SU-DHL-6 (cell line): ENCODE data around the gene NEURL2.

Experiments used
- H2AFZ ChIP-seq: fragments of 200-600 bp; sonication (generic); 2 replicates; pipeline ENCODE4 v1.6.1; 2014; ENCODE audit warnings: low read depth, mild to moderate bottlenecking, moderate library complexity, mixed read lengths, antibody characterized with exemption, low read length; ENCODE audit not compliant: severe bottlenecking
- H3F3A ChIP-seq: fragments of 200-600 bp; shearing (Covaris generic); 2 replicates; pipeline ENCODE4 v1.6.0; 2016; ENCODE audit warnings: antibody characterized with exemption, mild to moderate bottlenecking; ENCODE audit not compliant: insufficient read depth
- H3K27ac ChIP-seq: fragments of 200-600 bp; sonication (generic); 2 replicates; pipeline ENCODE4 v1.5.1; 2016; ENCODE audit warnings: low read depth, mild to moderate bottlenecking, low read length, moderate library complexity, mixed read lengths
- H3K27me3 ChIP-seq: fragments of 200-600 bp; sonication (generic), shearing (Covaris generic); 2 replicates; pipeline ENCODE4 v1.6.0; 2014; ENCODE audit warnings: mild to moderate bottlenecking, low read length
- H3K36me3 ChIP-seq: fragments of 200-600 bp; sonication (generic); 2 replicates; pipeline ENCODE4 v1.6.1; 2014; ENCODE audit warnings: mild to moderate bottlenecking, low read length, mixed read lengths
- H3K4me2 ChIP-seq: fragments of 300-600, 200-600 bp; shearing (Covaris generic), sonication (generic); 2 replicates; pipeline ENCODE4 v1.6.0; 2014; ENCODE audit warnings: low read length, low read depth, mild to moderate bottlenecking; ENCODE audit not compliant: poor library complexity, severe bottlenecking
- H3K4me3 ChIP-seq: fragments of 200-600 bp; sonication (generic); 2 replicates; pipeline ENCODE4 v1.5.1; 2014; ENCODE audit warnings: antibody characterized with exemption, low read length, mild to moderate bottlenecking, mixed read lengths; ENCODE audit not compliant: insufficient read depth, poor library complexity, severe bottlenecking
- H3K79me2 ChIP-seq: fragments of 200-600 bp; sonication (generic); 2 replicates; pipeline ENCODE4 v1.6.1; 2014; ENCODE audit warnings: mild to moderate bottlenecking, low read length, moderate library complexity; ENCODE audit not compliant: insufficient read depth
- H3K9ac ChIP-seq: fragments of 200-600 bp; sonication (generic); 2 replicates; pipeline ENCODE4 v1.7.0; 2014; ENCODE audit warnings: mild to moderate bottlenecking, low read length
- H3K9me2 ChIP-seq: fragments of 200-600 bp; sonication (generic); replicated peaks from 2 replicates; pipeline ENCODE4 v1.6.1; 2014; ENCODE audit warnings: low read length; ENCODE audit not compliant: insufficient read depth
- H3K9me3 ChIP-seq: fragments of 200-600 bp; sonication (generic); 2 replicates; pipeline ENCODE4 v1.6.1; 2014; ENCODE audit warnings: low read length, mixed read lengths; ENCODE audit not compliant: insufficient read depth
- H4K20me1 ChIP-seq: fragments of 200-600 bp; sonication (generic); 2 replicates; pipeline ENCODE4 v1.6.1; 2014; ENCODE audit warnings: low read depth, mild to moderate bottlenecking, antibody characterized with exemption, low read length, moderate library complexity, mixed read lengths
- EZH2phosphoT487 ChIP-seq: fragments of 200-600 bp; sonication (generic), shearing (Covaris generic); conservative IDR thresholded peaks from 2 replicates; pipeline ENCODE4 v1.6.1; 2018; ENCODE audit warnings: mild to moderate bottlenecking, antibody characterized with exemption, low read length, moderate library complexity, mixed read lengths
- TF ChIP-seq, protein P1 (sequence below): fragments of 200-600 bp; sonication (generic); IDR thresholded peaks from one replicate; pipeline ENCODE4 v1.5.1; 2017; ENCODE audit warnings: antibody characterized with exemption, mild to moderate bottlenecking, low read length, moderate library complexity; ENCODE audit not compliant: insufficient read depth, poor library complexity, severe bottlenecking

The NEURL2 gene

DNA sequence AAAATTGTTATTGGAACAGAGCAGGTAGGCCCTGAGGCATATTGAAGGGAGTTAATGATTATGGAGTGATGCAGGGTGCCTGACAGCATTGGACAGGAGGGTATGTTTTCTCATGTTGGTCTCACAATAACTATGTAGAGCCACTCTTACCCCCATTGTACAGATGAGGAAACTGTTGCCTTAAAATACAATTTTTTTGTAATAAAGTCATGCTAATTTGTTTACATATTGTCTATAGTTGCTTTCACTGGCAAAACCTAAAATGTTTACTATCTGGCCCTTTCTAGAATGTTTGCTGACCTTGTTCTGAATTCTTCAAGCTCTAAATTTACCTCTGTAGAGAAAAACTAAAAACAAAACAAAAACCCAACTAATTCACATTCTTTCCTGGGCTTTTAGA lies 39.5 kb downstream of the NEURL2 start:
- Histone ChIP-seq H3K36me3 (no peaks in the 10 kb centered on the region), H2AFZ (no peak overlapping the region), H3F3A (no peaks in the 10 kb centered on the region), H3K4me3 (no peak overlapping the region), H3K9me3 (no peaks in the 10 kb centered on the region), H4K20me1 (no peaks in the 10 kb centered on the region), H3K9ac (no peak overlapping the region), H3K4me2 (no peak overlapping the region), H3K79me2 (peaks cover 13% of the 10 kb centered on the region), H3K27me3 (no peaks in the 10 kb centered on the region), H3K9me2 (no peaks in the 10 kb centered on the region), H3K27ac (no peak overlapping the region)
- TF ChIP-seq, protein P1, sequence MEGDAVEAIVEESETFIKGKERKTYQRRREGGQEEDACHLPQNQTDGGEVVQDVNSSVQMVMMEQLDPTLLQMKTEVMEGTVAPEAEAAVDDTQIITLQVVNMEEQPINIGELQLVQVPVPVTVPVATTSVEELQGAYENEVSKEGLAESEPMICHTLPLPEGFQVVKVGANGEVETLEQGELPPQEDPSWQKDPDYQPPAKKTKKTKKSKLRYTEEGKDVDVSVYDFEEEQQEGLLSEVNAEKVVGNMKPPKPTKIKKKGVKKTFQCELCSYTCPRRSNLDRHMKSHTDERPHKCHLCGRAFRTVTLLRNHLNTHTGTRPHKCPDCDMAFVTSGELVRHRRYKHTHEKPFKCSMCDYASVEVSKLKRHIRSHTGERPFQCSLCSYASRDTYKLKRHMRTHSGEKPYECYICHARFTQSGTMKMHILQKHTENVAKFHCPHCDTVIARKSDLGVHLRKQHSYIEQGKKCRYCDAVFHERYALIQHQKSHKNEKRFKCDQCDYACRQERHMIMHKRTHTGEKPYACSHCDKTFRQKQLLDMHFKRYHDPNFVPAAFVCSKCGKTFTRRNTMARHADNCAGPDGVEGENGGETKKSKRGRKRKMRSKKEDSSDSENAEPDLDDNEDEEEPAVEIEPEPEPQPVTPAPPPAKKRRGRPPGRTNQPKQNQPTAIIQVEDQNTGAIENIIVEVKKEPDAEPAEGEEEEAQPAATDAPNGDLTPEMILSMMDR = no peak
- TF ChIP-seq EZH2phosphoT487 = no peak

- H2AFZ ChIP-seq = no peak overlapping the region
- H3K79me2 ChIP-seq = peaks cover 7% of the 10 kb centered on the region
- TF ChIP-seq, protein P1 = no peak
- TF ChIP-seq EZH2phosphoT487 = no peak
- H3K9ac ChIP-seq = no peak overlapping the region
- H3K9me2 ChIP-seq = no peaks in the 10 kb centered on the region
- H3K9me3 ChIP-seq = no peaks in the 10 kb centered on the region
- no peak overlapping the region for H3K4me2 ChIP-seq
- no peak overlapping the region for H3K27ac ChIP-seq
- H3K36me3 ChIP-seq = no peaks in the 10 kb centered on the region
- no peaks in the 10 kb centered on the region for H4K20me1 ChIP-seq
- H3F3A ChIP-seq = no peaks in the 10 kb centered on the region
- H3K27me3 ChIP-seq = no peaks in the 10 kb centered on the region
- no peak overlapping the region for H3K4me3 ChIP-seq
Measured at GRCh38 chr20:45850926-45851325, 40.1 kb downstream of the NEURL2 start.

- H3K4me3 ChIP-seq = no peak overlapping the region
- H3K9me2 ChIP-seq = no peaks in the 10 kb centered on the region
- no peak overlapping the region for H3K4me2 ChIP-seq
- H4K20me1 ChIP-seq = no peaks in the 10 kb centered on the region
- TF ChIP-seq EZH2phosphoT487 = no peak
- TF ChIP-seq, protein P1 = no peak
- no peak overlapping the region for H2AFZ ChIP-seq
- no peaks in the 10 kb centered on the region for H3F3A ChIP-seq
- H3K36me3 ChIP-seq = no peaks in the 10 kb centered on the region
- no peaks in the 10 kb centered on the region for H3K27me3 ChIP-seq
- no peak overlapping the region for H3K9ac ChIP-seq
- H3K79me2 ChIP-seq = peaks cover 4% of the 10 kb centered on the region; the same call in 1 of the 2 replicates
- no peaks in the 10 kb centered on the region for H3K9me3 ChIP-seq
- no peak overlapping the region for H3K27ac ChIP-seq
Measured at GRCh38 chr20:45850238-45850637, 40.8 kb downstream of the NEURL2 start.
